Caco-2 (cell line): ENCODE measurements around the gene ZNF85. TPM values are rescaled to one million over a fixed set of nuclear protein-coding genes. Genes with fewer than 3 reads are reported as not detected.

ENCODE experiments used
- BruUV-seq: library from RNA; stranded (reverse); fragments of 400-500 nt; replicated peaks from 2 replicates; lab custom pipeline; 2021; lab: Mats Ljungman, UMichigan
- CTCF ChIA-PET: fragments of 300-600 bp; sonication (Branson Sonifier 250); formaldehyde crosslinking; loops from one replicate; lab custom pipeline; 2022; ENCODE audit warnings: antibody characterized with exemption; lab: Charles Lee
- POLR2A ChIA-PET: fragments of 300-600 bp; sonication (Branson Sonifier 250); formaldehyde crosslinking; loops from one replicate; lab custom pipeline; 2022; ENCODE audit warnings: antibody characterized with exemption; lab: Charles Lee
- DNase-seq, 2 experiments: peaks; one replicate each; pipeline versions ENCODE4 v3.0.0 to v3.0.0-alpha.2; 2020 to 2022
- H3K27me3 ChIP-seq: replicated peaks from 2 replicates; pipeline ENCODE4 v1.6.0; 2011; ENCODE audit warnings: low read length; ENCODE audit not compliant: control insufficient read depth, insufficient read depth
- H3K36me3 ChIP-seq: 2 replicates; pipeline ENCODE4 v1.5.1; 2011; ENCODE audit warnings: low read length; ENCODE audit not compliant: control insufficient read depth, insufficient read depth
- H3K4me1 ChIP-seq: fragments of 250-450 bp; sonication (Bioruptor Pico); 2 replicates; pipeline ENCODE4 v1.5.1; 2020; ENCODE audit warnings: mild to moderate bottlenecking
- H3K4me3 ChIP-seq: 2 replicates; pipeline ENCODE4 v1.5.1; 2011; ENCODE audit warnings: low read depth, mild to moderate bottlenecking, control low read depth, low read length
- H3K9me3 ChIP-seq: fragments of 250-450 bp; sonication (Bioruptor Pico); 2 replicates; pipeline ENCODE4 v1.5.1; 2020; ENCODE audit warnings: mild to moderate bottlenecking, moderate library complexity
- H3K27ac Mint-ChIP-seq: one replicate; pipeline ENCODE4 v1.8.0; 2022; ENCODE audit warnings: mixed read lengths; ENCODE audit not compliant: unreplicated experiment
- H3K27me3 Mint-ChIP-seq: one replicate; pipeline ENCODE4 v1.8.0; 2022; ENCODE audit warnings: mixed read lengths; ENCODE audit not compliant: insufficient read depth, unreplicated experiment
- H3K36me3 Mint-ChIP-seq: one replicate; pipeline ENCODE4 v1.8.0; 2022; ENCODE audit warnings: mild to moderate bottlenecking, mixed read lengths; ENCODE audit not compliant: insufficient read depth, unreplicated experiment
- H3K4me1 Mint-ChIP-seq: one replicate; pipeline ENCODE4 v1.8.0; 2022; ENCODE audit warnings: low read depth, mixed read lengths; ENCODE audit not compliant: unreplicated experiment
- H3K4me3 Mint-ChIP-seq: one replicate; pipeline ENCODE4 v1.8.0; 2022; ENCODE audit warnings: mild to moderate bottlenecking, moderate library complexity, mixed read lengths; ENCODE audit not compliant: unreplicated experiment
- H3K9me3 Mint-ChIP-seq: one replicate; pipeline ENCODE4 v1.8.0; 2022; ENCODE audit warnings: mixed read lengths; ENCODE audit not compliant: unreplicated experiment
- intact Hi-C: fragments of 100-400 bp; cut with micrococcal nuclease; formaldehyde crosslinking; loops from one replicate; pipeline ENCODE4 v1.10.0; 2022; ENCODE audit not compliant: unreplicated experiment
- total RNA-seq: library from RNA; stranded (reverse); gene quantifications from 2 replicates; pipeline ENCODE4 v1.2.3, GENCODE V29; 2022
- TF ChIP-seq, protein P1 (sequence below), 2 experiments: fragments of 200-600 bp in 1 of 2; IDR thresholded peaks; 1 replicate in 1 of 2; 2 replicates in 1 of 2; pipeline versions ENCODE4 v1.5.1 to v1.8.0; 2011 to 2022; ENCODE audit warnings: antibody characterized with exemption in 1 of 2, control low read depth in 1 of 2, inconsistent platforms in 1 of 2, low read depth in 1 of 2, low read length in 1 of 2, mild to moderate bottlenecking in 1 of 2, moderate library complexity in 1 of 2; ENCODE audit not compliant: insufficient read depth in 1 of 2, severe bottlenecking in 1 of 2, unreplicated experiment in 1 of 2

The ZNF85 gene
- total RNA-seq, 1 experiment from 2014 or later: not detected

DNA sequence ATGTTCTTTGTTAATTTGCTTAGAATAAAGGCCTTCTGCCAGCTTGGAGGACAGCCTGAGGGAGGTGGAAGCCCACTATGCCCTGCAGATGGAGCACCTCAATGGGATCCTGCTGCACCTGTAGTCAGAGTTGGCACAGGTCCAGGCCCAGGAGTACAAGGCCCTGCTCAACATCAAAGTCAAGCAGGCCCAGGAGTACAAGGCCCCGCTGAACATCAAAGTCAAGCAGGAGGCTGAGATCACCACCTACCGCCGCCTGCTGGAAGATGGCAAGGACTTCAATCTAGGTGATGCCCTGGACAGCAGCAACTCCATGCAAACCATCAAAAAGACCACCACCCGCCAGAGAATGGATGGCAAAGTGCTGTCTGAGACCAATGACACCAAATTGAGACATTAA lies 41.7 kb downstream of the ZNF85 start:
- Mint-ChIP-seq H3K9me3 (peaks cover 15% of the 10 kb centered on the region), H3K4me3 (no peak overlapping the region), H3K27me3 (no peaks in the 10 kb centered on the region), H3K36me3 (no peaks in the 10 kb centered on the region), H3K4me1 (no peaks in the 10 kb centered on the region), H3K27ac (no peak overlapping the region)
- Histone ChIP-seq H3K36me3 (no peaks in the 10 kb centered on the region), H3K4me1 (no peaks in the 10 kb centered on the region), H3K27me3 (no peaks in the 10 kb centered on the region), H3K9me3 (no peaks in the 10 kb centered on the region), H3K4me3 (no peak overlapping the region)
- intact Hi-C loops: no loop called here
- DNase-seq: no peak
- TF ChIP-seq, protein P1, sequence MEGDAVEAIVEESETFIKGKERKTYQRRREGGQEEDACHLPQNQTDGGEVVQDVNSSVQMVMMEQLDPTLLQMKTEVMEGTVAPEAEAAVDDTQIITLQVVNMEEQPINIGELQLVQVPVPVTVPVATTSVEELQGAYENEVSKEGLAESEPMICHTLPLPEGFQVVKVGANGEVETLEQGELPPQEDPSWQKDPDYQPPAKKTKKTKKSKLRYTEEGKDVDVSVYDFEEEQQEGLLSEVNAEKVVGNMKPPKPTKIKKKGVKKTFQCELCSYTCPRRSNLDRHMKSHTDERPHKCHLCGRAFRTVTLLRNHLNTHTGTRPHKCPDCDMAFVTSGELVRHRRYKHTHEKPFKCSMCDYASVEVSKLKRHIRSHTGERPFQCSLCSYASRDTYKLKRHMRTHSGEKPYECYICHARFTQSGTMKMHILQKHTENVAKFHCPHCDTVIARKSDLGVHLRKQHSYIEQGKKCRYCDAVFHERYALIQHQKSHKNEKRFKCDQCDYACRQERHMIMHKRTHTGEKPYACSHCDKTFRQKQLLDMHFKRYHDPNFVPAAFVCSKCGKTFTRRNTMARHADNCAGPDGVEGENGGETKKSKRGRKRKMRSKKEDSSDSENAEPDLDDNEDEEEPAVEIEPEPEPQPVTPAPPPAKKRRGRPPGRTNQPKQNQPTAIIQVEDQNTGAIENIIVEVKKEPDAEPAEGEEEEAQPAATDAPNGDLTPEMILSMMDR (IDR thresholded peaks at IDR 0.05; ENCODE audit: insufficient read depth in 1 of 2, low read depth in 1 of 2, low read length in 1 of 2, severe bottlenecking in 1 of 2, unreplicated experiment in 1 of 2): peak in 1 of 2 experiments; percentile 15
- no TSS peak for BruUV-seq
- ChIA-PET CTCF (no interaction called here), POLR2A (no interaction called here)

DNA sequence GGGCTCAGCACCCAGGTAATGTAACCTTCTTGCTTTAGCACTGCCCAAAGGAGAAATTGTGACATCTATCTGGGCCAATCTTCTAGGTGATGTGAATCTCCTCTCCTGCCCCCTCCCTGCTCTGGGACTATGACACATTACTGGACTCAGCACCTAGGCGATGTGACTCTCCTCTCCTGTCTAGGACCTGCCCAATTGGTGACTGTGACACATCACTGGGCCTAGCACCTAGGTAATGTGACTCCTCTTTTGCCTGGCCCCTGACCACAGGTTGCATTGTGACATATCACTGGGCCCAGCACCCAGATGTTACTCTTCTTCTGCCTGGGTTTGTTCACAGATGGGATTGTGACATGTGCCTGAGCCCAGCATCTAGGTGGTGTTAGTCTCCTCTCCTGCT lies 45.0 kb downstream of the ZNF85 start:
- no peaks in the 10 kb centered on the region for H3K36me3 Mint-ChIP-seq
- BruUV-seq: no TSS peak

DNA sequence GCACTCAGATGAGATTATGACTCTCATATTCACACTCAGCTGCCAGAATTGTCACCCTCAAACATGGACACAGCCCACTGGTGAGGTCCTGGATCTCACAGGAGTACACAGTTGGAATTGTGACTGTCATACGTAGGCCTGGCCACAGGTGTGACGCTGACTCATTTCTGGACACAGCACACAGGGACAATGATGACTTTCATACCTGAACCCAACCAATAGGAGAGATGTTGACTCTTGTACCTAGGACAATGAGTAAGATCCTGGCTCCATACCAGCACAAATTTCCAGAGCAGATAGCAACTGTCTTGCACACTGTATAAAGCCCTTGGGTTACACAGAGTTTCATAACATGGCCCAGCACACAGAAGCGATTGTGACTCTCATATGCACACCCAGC lies 46.4 kb downstream of the ZNF85 start:
- no TSS peak for BruUV-seq
- H3K4me1 Mint-ChIP-seq: no peaks in the 10 kb centered on the region
- ChIA-PET CTCF (no interaction called here), POLR2A (no interaction called here)
- no peak for DNase-seq
- H3K4me3 Mint-ChIP-seq: no peak overlapping the region
- H3K36me3 ChIP-seq: no peaks in the 10 kb centered on the region; the same call in 1 of the 2 replicates
- TF ChIP-seq, protein P1 (IDR thresholded peaks at IDR 0.05; ENCODE audit: insufficient read depth in 1 of 2, low read depth in 1 of 2, low read length in 1 of 2, severe bottlenecking in 1 of 2, unreplicated experiment in 1 of 2): no peak
- no peaks in the 10 kb centered on the region for H3K27me3 Mint-ChIP-seq
- no peak overlapping the region for H3K27ac Mint-ChIP-seq
- no peak overlapping the region for H3K4me3 ChIP-seq
- H3K36me3 Mint-ChIP-seq: no peaks in the 10 kb centered on the region
- intact Hi-C loops: no loop called here
- H3K9me3 ChIP-seq: no peaks in the 10 kb centered on the region
- no peaks in the 10 kb centered on the region for H3K4me1 ChIP-seq
- no peaks in the 10 kb centered on the region for H3K27me3 ChIP-seq
- H3K9me3 Mint-ChIP-seq: no peaks in the 10 kb centered on the region

More for the DNA sequence above, 45.0 kb downstream of the ZNF85 start:
- H3K27me3 ChIP-seq: no peaks in the 10 kb centered on the region
- no peak overlapping the region for H3K4me3 ChIP-seq
- intact Hi-C loops: no loop called here
- Mint-ChIP-seq H3K27me3 (no peaks in the 10 kb centered on the region), H3K9me3 (no peaks in the 10 kb centered on the region), H3K27ac (no peak overlapping the region), H3K4me1 (no peaks in the 10 kb centered on the region), H3K4me3 (no peak overlapping the region)
- H3K4me1 ChIP-seq: no peaks in the 10 kb centered on the region
- H3K36me3 ChIP-seq: no peaks in the 10 kb centered on the region; the same call in 1 of the 2 replicates
- no peaks in the 10 kb centered on the region for H3K9me3 ChIP-seq
- TF ChIP-seq, protein P1 (IDR thresholded peaks at IDR 0.05; ENCODE audit: insufficient read depth in 1 of 2, low read depth in 1 of 2, low read length in 1 of 2, severe bottlenecking in 1 of 2, unreplicated experiment in 1 of 2): no peak
- ChIA-PET POLR2A (no interaction called here), CTCF (no interaction called here)
- DNase-seq: no peak
